ENCODE data around the gene POFUT1.
"Not testable (repeated sequence)": the region's sequence is repeated elsewhere in the genome, so short reads cannot be mapped to it uniquely, and the experiment has no call there.

Gene POFUT1

DNA sequence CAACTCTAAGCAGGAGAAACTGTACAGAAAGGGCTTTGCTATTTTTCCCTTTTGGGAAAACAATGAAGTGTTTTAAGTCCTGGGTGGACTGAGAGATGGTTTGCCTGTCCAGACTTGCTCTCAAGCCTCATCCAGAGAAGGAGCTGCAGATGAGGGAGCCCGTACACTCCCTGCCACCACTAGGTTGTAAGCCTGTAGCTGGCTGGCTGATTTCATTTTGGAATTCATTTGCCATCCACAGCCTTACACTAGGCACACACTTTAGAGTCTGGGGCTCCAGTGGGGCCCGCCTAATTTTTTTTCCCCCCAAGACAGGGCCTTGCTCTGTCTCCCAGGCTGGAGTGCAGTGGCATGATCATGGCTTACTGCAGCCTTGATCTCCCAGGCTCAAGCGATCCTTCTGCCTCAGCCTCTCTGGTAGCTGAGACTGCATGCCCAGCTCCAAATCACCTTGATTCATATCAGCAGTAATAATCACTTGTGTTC, 28.4 kb downstream of the POFUT1 start:
- DNase-seq, result no peak

DNA sequence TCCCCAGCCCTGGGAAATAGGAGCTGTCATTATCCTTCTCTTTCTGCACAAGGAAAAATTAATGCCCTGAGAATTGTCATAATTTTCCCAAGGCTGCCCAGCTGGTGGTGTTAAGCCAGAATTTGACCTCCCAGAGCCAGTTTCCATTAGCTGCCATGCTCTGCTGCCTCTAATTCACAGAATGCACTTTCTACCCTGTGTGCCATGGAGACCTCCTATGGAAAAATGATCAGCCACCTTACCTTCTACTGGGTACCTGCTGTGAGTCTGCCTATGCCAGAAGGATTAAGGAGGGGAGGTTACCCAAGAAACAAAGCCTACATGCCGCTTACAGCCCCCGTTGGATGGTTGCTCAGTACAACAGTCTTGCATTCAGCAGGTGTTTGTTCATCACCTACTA, 29.1 kb downstream of the POFUT1 start:
- no peak for DNase-seq

DNA sequence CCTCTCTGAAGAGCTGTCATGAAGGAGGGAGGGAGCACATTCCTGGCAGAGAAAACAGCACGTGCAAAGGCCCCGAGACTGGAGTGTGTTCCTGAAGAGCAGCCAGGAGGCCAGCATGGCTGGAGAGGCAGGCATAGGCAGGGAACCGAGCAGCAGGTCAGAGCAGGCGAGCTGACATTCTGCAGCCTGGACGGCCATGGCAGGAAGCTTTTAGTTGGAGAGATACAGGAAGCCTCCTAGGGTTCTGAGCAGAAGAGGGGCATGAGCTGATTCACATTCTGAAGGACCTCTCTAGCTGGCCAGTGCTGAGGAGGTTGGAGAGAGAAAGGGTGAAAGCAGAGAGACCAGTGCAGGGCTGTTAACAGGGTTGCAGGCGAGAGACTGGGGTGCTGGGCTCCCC, 29.7 kb downstream of the POFUT1 start:
- DNase-seq, result no peak

DNA sequence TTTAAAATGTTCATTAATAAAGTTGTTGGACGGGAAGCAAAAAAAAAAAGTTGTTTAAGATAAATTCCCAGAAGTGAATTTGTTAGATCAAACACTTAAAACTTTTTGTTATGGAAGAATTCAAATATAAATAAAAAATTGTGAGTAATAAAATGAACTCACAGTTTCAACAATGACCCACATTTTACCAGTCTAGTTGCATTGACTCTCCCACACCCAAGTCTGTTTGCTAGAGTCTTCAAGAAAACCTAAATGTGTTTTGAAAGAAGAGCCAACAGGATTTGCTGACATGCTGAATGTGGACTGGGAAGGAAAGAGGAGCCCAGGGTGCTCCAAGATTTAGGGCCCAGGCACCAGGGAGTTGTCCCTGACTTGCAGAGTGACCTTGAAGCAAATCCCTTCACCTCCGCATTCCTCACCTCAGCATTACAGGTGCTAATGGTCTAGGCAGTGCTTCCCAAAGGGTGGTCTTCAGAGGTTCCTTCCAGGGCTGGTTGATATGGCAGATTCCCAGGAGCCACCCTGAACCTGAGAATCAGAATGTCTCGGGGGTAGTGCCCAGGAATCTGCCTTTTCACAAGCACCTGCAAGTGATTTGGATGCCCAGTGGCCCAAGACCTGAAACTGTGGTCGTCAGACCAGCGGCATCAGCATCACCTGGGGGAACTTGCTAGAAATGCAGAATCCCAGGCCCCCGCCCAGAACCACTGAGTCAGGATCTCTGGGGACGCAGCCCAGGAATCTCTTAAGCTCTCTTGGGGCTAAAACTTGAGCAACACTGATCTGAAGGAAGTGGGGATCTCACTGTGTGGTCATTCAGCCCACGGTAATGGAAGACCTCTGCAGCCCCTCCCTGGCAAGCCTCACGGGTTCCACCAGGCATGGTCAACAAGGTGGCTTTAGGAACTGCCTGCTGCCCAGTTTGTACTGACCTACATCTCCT, 31.1 kb downstream of the POFUT1 start:
- no peak for DNase-seq

- DNase-seq, result no peak
Observed at GRCh38 chr20:32240205-32240604, 32.5 kb downstream of the POFUT1 start.

- DNase-seq, result no peak
Observed at GRCh38 chr20:32241807-32242206, 34.1 kb downstream of the POFUT1 start.

GRCh38 chr20:32244150-32244823, 36.6 kb downstream of the POFUT1 start:
- no peak for DNase-seq

DNA sequence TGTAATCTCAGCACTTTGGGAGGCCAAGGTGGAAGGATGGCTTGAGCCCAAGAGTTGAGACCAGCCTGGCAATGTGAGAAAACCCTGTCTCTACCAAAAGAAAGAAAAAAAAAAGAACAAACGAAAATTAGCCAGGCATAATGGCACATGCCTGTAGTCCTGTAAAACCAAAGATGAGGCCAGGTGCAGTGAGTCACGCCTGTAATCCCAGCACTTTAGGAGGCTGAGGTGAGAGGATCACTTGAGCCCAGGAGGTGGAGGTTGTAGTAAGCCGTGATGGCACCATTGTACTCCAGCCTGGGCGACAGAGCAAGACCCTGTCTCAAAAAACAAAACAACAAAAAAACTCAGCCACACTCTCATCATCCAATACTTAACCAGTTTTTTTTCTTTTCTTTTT, 37.3 kb downstream of the POFUT1 start:
- no peak for DNase-seq

DNA sequence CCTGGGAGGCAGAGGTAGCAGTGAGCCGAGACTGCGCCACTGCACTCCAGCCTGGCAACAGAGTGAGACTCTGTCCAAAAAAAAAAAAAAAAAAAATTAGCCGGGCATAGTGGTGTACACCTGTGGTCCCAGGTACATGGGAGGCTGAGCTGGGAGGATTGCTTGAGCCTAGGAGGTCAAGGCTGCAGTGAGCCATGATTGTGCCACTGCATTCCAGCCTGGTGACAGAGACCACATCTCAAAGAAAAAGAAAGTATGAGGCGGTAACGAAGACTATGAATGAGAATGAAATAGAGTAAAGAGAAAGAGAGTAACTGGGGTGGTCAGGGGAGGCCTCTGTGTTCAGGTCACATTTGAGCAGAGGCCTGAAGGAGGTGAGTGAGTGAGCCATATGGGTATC, 38.5 kb downstream of the POFUT1 start:
- DNase-seq, result not testable (repeated sequence)

- no peak for DNase-seq
Observed at GRCh38 chr20:32248043-32248442, 40.4 kb downstream of the POFUT1 start.

GRCh38 chr20:32249030-32249738, 41.5 kb downstream of the POFUT1 start:
- no peak for DNase-seq

- DNase-seq, result no peak
Observed at GRCh38 chr20:32251470-32251869, 43.8 kb downstream of the POFUT1 start.

DNA sequence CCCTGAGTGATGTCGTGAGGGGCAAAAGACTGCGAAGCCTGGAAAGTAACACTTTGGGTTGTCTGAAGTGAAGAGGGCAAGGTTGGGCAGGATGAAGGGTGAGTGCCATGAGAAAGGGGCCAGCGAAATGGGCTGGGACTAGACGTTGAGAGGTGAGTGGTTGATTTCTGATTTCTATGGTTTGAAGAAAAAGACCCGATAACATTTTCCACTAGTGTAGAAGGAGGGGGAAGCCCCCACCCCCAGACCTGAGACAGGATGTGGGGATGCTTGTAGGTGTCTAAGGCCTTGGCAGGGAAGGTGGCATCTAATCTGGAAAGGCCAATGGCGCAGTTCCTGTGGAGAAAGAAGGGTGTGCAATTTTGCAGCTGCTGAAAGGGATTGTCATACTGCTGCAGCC, 44.5 kb downstream of the POFUT1 start:
- no peak for DNase-seq

GRCh38 chr20:32260973-32261372, 53.3 kb downstream of the POFUT1 start:
- not testable (repeated sequence) for DNase-seq

- DNase-seq, result no peak
Observed at GRCh38 chr20:32261644-32262043, 54.0 kb downstream of the POFUT1 start.

DNA sequence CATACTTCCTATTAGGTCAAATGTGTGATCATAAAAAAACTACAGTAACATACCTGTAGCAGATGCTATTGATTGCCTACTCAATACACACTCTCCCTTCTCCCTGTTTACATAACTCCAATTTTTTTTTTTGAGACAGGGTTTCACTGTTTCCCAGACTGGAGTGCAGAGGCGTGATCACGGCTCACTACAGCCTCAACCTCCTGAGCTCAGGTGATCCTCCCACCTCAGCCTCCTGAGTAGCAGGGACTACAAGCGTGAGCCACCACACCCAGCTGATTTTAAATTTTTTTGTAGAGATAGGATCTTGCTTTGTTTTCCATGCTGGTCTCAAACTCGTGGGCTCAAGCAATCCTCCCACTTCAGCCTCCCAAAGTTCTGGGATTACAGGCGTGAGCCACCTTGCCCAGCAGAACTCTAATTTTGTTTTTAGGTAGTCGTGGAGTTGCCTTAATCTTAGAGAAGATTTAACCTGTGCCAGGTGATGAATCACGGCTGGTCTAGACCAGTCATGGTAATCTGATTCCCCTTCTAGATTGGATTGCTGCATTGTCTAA, 55.8 kb downstream of the POFUT1 start:
- no peak for DNase-seq

DNA sequence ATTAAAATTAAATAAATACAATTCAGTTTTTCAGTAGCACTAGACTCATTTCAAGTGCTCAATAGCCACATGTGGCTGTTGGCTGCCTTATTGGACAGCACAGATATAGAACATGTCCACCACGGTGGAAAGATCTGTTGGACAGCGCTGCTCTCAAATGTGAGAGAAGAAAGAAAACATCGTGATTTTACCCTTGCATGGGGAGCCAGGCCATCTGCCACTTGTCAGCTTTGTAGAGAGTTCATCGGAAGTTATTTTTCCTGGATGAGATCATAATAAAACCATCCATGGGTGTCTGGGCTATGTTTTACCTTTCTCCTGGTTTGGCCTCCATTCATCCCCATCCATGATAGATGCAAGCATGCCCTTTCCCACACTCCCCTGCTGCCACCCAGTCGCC, 63.9 kb downstream of the POFUT1 start:
- DNase-seq, result peak; percentile 22

DNA sequence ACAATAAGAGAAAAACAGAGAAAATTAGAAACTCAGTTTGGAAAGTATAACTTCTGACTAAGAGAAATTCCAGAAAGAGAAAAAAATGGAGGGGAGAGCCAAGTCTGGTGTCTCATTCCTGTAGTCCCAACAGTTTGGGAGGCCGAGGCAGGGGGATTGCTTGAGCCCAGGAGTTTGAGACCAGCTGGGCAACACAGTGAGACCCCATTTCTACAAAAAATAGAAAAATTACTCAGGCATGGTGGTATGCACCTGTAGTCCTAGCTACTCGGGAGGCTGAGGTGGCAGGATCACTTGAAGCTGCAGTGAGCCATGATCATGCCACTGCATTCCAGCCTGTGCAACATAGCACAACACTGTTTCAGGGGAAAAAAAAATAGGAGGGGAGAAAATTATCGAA, 66.7 kb downstream of the POFUT1 start:
- DNase-seq, result no peak

DNA sequence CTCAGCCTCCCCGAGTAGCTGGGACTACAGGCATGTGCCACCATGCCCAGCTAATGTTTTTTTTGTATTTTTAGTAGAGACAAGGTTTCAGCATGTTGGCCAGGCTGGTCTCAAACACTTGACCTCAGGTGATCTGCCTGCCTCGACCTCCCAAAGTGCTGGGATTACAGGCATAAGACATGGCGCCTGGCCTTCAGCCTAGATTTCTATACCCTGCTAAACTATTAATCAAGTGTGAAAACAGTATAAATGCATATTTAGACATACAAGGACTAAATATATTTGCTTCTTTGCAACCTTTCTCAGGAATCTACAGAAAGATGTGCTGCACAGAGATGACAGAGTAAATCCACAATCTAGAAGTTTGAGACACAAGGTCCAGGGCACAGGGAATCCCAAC, 67.5 kb downstream of the POFUT1 start:
- not testable (repeated sequence) for DNase-seq

- peak; percentile 83 for DNase-seq
Observed at GRCh38 chr20:32277361-32278198, 69.9 kb downstream of the POFUT1 start, which contains the start of gene KIF3B. Gene KIF3B (plus strand): TSS chr20:32277651. CDS start chr20:32309778, 32,127 bp downstream.

DNA sequence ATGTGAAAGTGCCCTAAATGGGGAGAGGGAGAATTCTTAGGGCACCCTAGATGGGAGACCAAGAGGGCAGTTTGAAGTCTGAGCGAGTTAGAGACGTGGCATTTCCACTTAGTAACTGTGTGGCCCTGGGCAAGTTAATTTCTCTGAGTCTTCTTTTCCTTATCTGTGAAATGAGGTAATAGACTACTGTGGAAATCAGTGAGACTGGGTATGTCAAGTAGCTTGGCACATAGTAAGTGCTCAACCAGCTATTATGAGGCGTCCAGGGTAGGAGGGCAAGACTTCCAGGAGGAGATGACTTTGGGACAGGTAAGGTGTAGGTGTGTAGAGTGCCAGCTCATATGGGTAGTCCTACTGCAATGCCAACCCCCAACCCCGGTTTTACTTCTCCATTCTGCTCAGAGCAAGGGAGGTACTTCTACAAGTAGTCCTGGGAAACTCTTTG, 70.5 kb downstream of the POFUT1 start:
- no peak for DNase-seq

GRCh38 chr20:32281711-32282110, 74.0 kb downstream of the POFUT1 start:
- no peak for DNase-seq
